Measurements from ENCODE around the gene BCAR3.

Gene BCAR3

DNA sequence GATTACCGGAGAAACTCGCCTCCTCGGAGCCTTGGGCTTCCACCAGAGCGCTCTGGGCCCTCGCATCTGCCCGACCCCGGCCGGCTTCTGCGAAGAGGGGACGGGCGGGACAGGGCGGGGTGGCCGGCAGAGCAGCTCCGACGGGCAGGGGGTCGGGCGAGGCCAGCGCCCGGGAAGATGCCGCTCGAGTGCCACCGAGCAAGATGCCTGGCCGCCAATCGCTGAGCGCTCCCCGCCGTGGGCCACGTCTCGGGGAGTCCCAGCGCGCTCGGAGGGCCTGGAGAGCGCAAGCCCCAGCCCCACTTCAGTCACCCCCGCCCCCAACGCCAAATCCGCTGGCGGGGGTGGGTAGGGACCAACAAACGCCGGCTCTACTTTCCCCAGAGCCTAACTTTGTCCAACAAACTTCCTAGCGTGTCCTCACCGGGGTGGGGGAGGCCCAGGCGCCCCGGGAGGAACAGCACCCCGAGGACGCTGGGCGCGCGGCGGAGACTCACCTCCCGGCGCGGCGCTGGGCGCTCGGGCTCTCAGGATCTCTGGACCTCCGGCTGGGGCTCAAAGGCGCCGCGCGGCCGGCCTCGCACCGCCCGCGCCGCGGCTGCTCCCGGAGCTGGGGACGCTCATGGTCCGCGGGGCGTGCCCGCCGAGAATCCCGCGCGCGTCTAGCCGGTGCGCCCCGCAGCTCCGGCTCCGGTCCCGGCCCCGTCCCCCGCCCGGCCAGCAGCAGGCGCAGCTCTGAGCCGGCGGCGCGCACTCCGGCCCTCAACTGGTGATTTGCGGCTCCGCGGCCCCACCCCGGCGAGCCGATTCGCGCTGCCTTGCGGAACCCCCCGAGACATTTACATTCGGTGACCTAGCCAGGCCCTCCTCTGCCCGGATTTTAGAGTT lies at the start of gene BCAR3:
Gene BCAR3, minus strand, starts transcription at position 737 of the 888 bp plus-strand sequence. CDS start 6,907 bp downstream, outside the sequence.
- H3K27ac ChIP-seq: peak within 1 kb of the TSS; percentile 35; the same call in 1 of the 2 replicates
- TF ChIP-seq ZFX (IDR thresholded peaks at IDR 0.05; ENCODE audit: borderline replicate concordance): no peak
- TF ChIP-seq, protein P1, sequence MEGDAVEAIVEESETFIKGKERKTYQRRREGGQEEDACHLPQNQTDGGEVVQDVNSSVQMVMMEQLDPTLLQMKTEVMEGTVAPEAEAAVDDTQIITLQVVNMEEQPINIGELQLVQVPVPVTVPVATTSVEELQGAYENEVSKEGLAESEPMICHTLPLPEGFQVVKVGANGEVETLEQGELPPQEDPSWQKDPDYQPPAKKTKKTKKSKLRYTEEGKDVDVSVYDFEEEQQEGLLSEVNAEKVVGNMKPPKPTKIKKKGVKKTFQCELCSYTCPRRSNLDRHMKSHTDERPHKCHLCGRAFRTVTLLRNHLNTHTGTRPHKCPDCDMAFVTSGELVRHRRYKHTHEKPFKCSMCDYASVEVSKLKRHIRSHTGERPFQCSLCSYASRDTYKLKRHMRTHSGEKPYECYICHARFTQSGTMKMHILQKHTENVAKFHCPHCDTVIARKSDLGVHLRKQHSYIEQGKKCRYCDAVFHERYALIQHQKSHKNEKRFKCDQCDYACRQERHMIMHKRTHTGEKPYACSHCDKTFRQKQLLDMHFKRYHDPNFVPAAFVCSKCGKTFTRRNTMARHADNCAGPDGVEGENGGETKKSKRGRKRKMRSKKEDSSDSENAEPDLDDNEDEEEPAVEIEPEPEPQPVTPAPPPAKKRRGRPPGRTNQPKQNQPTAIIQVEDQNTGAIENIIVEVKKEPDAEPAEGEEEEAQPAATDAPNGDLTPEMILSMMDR (IDR thresholded peaks at IDR 0.05): peak; percentile 46; the same call in 1 of the 2 replicates

DNA sequence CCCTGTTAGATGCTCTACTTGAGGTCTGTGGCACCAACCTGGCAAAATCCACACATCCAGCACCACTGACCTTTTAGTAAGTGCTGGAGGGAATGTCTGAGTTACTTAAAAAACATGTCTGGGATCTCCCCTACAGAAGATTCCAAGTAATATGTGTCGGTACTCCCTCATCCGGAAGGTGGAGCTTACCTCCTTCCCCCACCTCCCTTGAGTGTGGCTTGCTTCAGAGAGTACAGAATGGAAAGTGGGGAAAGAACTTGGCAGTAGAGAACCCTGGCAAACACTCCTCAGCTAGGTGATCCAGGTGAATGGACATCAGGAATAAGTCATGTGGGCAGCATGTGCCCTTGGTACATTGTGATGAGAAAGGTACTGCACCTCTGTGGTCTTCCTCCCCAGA lies 49.0 kb upstream of the BCAR3 start:
- TF ChIP-seq, protein P1 (IDR thresholded peaks at IDR 0.05): no peak
- no peak for TF ChIP-seq ZFX (IDR thresholded peaks at IDR 0.05; ENCODE audit: borderline replicate concordance)
- H3K27ac ChIP-seq: no peak overlapping the region

DNA sequence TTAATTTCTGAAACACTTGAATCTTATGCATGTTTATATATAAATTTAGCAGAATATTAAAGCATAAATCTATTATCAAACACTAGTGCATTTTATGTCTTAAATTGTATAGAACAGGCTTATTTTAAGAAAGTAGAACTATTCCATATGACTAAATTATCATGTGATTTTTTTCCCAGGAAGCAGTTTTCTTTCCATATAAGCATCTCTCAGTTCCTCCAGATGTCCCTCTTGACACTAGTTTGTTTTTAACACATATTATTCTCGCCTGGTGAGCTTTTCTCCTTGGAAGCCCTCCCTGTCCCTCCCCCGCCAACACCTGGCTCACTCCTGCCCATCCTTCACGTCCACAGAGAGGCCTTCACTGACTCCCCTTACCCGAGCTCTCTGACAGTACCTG lies 48.3 kb upstream of the BCAR3 start:
- H3K27ac ChIP-seq: no peak overlapping the region
- TF ChIP-seq ZFX (IDR thresholded peaks at IDR 0.05; ENCODE audit: borderline replicate concordance): no peak
- TF ChIP-seq, protein P1 (IDR thresholded peaks at IDR 0.05): no peak

DNA sequence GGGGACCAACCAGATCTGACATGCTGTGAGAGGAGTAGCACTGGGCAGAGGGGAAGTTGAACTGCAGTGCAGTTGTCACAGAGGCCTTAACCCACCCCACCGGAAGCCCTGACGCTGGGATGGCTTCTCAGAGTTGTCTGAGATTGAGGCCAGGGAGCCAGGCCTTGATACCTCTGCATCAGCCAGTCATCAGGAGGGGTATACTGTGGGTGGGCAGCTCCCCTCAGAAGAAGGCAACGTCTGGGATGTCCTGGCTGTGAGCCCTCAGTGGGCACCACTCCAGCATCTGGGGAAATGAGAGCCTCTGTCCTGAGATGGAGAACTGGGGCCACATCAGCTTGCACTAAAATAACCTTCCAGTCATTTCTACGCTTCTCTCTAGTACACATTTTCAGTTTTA lies 47.9 kb upstream of the BCAR3 start:
- no peak overlapping the region for H3K27ac ChIP-seq
- TF ChIP-seq, protein P1 (IDR thresholded peaks at IDR 0.05): no peak
- no peak for TF ChIP-seq ZFX (IDR thresholded peaks at IDR 0.05; ENCODE audit: borderline replicate concordance)

DNA sequence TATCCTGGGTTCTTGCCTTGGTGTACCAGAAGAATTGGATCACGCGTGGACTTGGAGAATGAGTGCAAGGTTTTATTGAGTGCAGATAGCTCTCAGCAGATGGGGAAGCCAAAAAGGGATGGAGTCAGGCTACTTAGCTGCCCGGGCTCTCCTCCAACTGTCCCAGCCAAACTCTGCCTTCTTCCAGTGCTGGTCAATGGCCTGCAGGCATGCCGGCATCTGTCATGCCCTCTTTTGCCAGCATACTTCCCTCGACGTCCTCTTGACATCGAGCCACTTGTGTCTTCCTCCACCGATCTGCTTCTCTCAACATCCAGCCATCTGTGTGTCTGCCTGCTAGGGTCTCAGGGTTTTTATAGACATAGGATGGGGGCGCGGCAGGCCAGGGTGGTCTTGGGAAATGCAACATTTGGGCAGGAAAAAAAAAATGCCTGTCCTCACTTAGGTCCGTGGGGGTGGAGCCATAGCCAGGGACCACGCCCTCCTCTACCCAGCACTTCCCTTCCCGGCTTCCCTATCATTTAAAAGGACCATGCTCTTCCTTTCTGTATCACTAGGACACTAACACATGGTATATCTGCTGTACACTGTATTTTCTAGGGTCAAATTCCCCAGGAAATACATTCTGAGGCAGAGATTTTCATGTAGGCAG lies 47.0 kb upstream of the BCAR3 start:
- no peak for TF ChIP-seq ZFX (IDR thresholded peaks at IDR 0.05; ENCODE audit: borderline replicate concordance)
- TF ChIP-seq, protein P1 (IDR thresholded peaks at IDR 0.05): no peak
- H3K27ac ChIP-seq: no peak overlapping the region

DNA sequence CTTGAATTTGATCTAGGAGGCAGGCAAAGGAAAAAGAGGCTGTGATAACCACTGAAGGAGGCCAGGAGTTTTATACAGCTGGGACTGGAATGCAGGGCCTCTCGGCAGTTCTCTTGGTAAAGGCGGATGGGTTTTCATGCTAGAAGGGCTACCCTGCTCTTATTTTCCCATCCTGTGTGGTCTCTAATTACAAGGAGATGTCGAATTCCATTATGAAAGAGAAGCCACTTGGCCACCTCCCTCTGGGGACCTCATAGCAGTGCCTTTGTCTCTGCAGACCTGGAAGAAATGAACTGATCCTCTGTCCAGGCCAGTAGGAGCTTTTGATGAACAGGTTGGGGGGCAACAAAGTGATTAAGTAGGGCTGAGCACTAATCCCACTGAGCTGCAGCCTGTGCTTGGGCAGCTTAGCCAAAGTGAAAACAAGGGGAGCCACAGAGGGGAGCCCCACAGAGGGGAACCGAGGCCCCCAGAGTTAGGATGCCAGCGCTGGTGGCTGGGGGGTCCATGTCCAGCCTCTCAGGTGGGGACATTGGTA lies 42.2 kb upstream of the BCAR3 start:
- no peak for TF ChIP-seq ZFX (IDR thresholded peaks at IDR 0.05; ENCODE audit: borderline replicate concordance)
- TF ChIP-seq, protein P1 (IDR thresholded peaks at IDR 0.05): no peak
- no peak overlapping the region for H3K27ac ChIP-seq

All from 22Rv1 (cell line).